NCI-H2196 treated with DMSO at 0.1 percent for 48 hours (cell line): Measurements from ENCODE around the gene ULK4.
"Not testable (repeated sequence)": the region's sequence is repeated elsewhere in the genome, so short reads cannot be mapped to it uniquely, and the experiment has no call there.

Experiments
- DNase-seq: peaks from one replicate; lab custom pipeline; 2025; ENCODE audit not compliant: unreplicated experiment; lab: John Stamatoyannopoulos, UW

The ULK4 gene

GRCh38 chr3:41508063-41508696 lies 453.7 kb downstream of the ULK4 start:
- no peak for DNase-seq

- DNase-seq: no peak
These were observed 454.4 kb downstream of the ULK4 start for GRCh38 chr3:41507336-41508062.

GRCh38 chr3:41503998-41504623 lies 457.8 kb downstream of the ULK4 start:
- DNase-seq: no peak

GRCh38 chr3:41502481-41502880 lies 459.4 kb downstream of the ULK4 start:
- DNase-seq: no peak

GRCh38 chr3:41502023-41502422 lies 459.9 kb downstream of the ULK4 start:
- DNase-seq: no peak

GRCh38 chr3:41498847-41499246 lies 463.1 kb downstream of the ULK4 start:
- no peak for DNase-seq

- DNase-seq: no peak
These were observed 471.5 kb downstream of the ULK4 start for GRCh38 chr3:41490360-41490759.

GRCh38 chr3:41489231-41489630 lies 472.7 kb downstream of the ULK4 start:
- no peak for DNase-seq

- DNase-seq: no peak
These were observed 473.4 kb downstream of the ULK4 start for GRCh38 chr3:41488501-41488900.

- no peak for DNase-seq
These were observed 476.4 kb downstream of the ULK4 start for GRCh38 chr3:41485484-41485883.

GRCh38 chr3:41482134-41482533 lies 479.8 kb downstream of the ULK4 start:
- DNase-seq: no peak

- no peak for DNase-seq
These were observed 483.6 kb downstream of the ULK4 start for GRCh38 chr3:41478278-41478677.

GRCh38 chr3:41477399-41478014 lies 484.4 kb downstream of the ULK4 start:
- no peak for DNase-seq

GRCh38 chr3:41469083-41469482 lies 492.8 kb downstream of the ULK4 start:
- DNase-seq: no peak

- DNase-seq: no peak
These were observed 494.4 kb downstream of the ULK4 start for GRCh38 chr3:41467481-41467880.

GRCh38 chr3:41464858-41465257 lies 497.0 kb downstream of the ULK4 start:
- DNase-seq: no peak

GRCh38 chr3:41464401-41464800 lies 497.5 kb downstream of the ULK4 start:
- DNase-seq: no peak

- DNase-seq: no peak
These were observed 499.7 kb downstream of the ULK4 start for GRCh38 chr3:41462103-41462691.

- DNase-seq: no peak
These were observed 501.2 kb downstream of the ULK4 start for GRCh38 chr3:41460736-41461135.

- DNase-seq: no peak
These were observed 504.7 kb downstream of the ULK4 start for GRCh38 chr3:41457176-41457575.

GRCh38 chr3:41456162-41456561 lies 505.7 kb downstream of the ULK4 start:
- DNase-seq: no peak

GRCh38 chr3:41453618-41454017 lies 508.3 kb downstream of the ULK4 start:
- DNase-seq: not testable (repeated sequence)
